HepG2 (cell line): ENCODE data around the gene AGRP. TPM values are rescaled to one million over a fixed set of nuclear protein-coding genes. Genes with fewer than 3 reads are reported as not detected.

Experiments
- ARID4A ChIP-seq: sonication (generic); formaldehyde crosslinking; IDR thresholded peaks from 2 replicates; pipeline ENCODE4 v1.5.0; 2020; ENCODE audit warnings: mild to moderate bottlenecking, missing genetic modification reagents, borderline replicate concordance
- ARNT2 ChIP-seq: sonication (generic); formaldehyde crosslinking; IDR thresholded peaks from 2 replicates; pipeline ENCODE4 v1.8.0; 2022; ENCODE audit warnings: mild to moderate bottlenecking, low read depth, missing genetic modification reagents, moderate library complexity
- BORCS8-MEF2B ChIP-seq: sonication (generic); formaldehyde crosslinking; IDR thresholded peaks from 2 replicates; pipeline ENCODE4 v1.8.0; 2022; ENCODE audit warnings: mild to moderate bottlenecking, missing genetic modification reagents
- DMAP1 ChIP-seq: IDR thresholded peaks from 2 replicates; pipeline ENCODE4 v1.6.1; 2016
- HDAC1 ChIP-seq: sonication (generic); formaldehyde crosslinking; IDR thresholded peaks from 2 replicates; pipeline ENCODE4 v1.5.1; 2020; ENCODE audit warnings: mild to moderate bottlenecking, missing genetic modification reagents
- HNRNPL ChIP-seq: fragments of 200-400 bp; formaldehyde crosslinking; IDR thresholded peaks from 2 replicates; pipeline ENCODE4 v1.6.1; 2017; ENCODE audit warnings: mild to moderate bottlenecking, low read depth, low read length
- MED1 ChIP-seq: sonication (generic); formaldehyde crosslinking; IDR thresholded peaks from 2 replicates; pipeline ENCODE4 v1.4.0; 2020; ENCODE audit warnings: missing genetic modification reagents
- MTF2 ChIP-seq: sonication (generic); formaldehyde crosslinking; IDR thresholded peaks from 2 replicates; pipeline ENCODE4 v1.5.0; 2020; ENCODE audit warnings: missing genetic modification reagents, borderline replicate concordance
- RFX1 ChIP-seq: fragments of 450-650 bp; IDR thresholded peaks from 2 replicates; pipeline ENCODE4 v1.6.1; 2017
- RFX3 ChIP-seq: IDR thresholded peaks from 2 replicates; pipeline ENCODE4 v1.6.1; 2016; ENCODE audit warnings: missing biosample characterization, missing genetic modification reagents
- SPEN ChIP-seq: sonication (generic); formaldehyde crosslinking; IDR thresholded peaks from 2 replicates; pipeline ENCODE4 v1.5.1; 2020; ENCODE audit warnings: low read depth, mild to moderate bottlenecking, missing genetic modification reagents
- TFAP4 ChIP-seq: sonication (generic); IDR thresholded peaks from 2 replicates; pipeline ENCODE4 v1.6.1; 2016; ENCODE audit warnings: low read depth, borderline replicate concordance
- ZNF160 ChIP-seq: sonication (generic); formaldehyde crosslinking; IDR thresholded peaks from 2 replicates; pipeline ENCODE4 v1.8.0; 2022; ENCODE audit warnings: mild to moderate bottlenecking, inconsistent platforms, missing genetic modification reagents
- ZNF275 ChIP-seq: sonication (generic); formaldehyde crosslinking; IDR thresholded peaks from 2 replicates; pipeline ENCODE4 v1.8.0; 2022; ENCODE audit warnings: missing genetic modification reagents, mild to moderate bottlenecking, inconsistent platforms, borderline replicate concordance
- ZNF616 ChIP-seq: sonication (generic); formaldehyde crosslinking; IDR thresholded peaks from 2 replicates; pipeline ENCODE4 v1.5.0; 2020; ENCODE audit warnings: low read depth, mild to moderate bottlenecking, missing genetic modification reagents
- ZNF788 ChIP-seq: sonication (generic); formaldehyde crosslinking; IDR thresholded peaks from 2 replicates; pipeline ENCODE4 v1.5.0; 2020; ENCODE audit warnings: mild to moderate bottlenecking, missing genetic modification reagents, borderline replicate concordance
- ZSCAN12 ChIP-seq: sonication (generic); formaldehyde crosslinking; IDR thresholded peaks from 2 replicates; pipeline ENCODE4 v1.9.0; 2021; ENCODE audit warnings: mild to moderate bottlenecking, missing genetic modification reagents
- polyA plus RNA-seq, 8 experiments: library from polyadenylated mRNA; depleted of rRNA in 3 of 8; stranded (reverse) in 7 of 8; unstranded in 1 of 8; fragments of >200 nt; fragmentation: Illumina TruSeq in 4 of 8; extraction: Trizol in 4 of 8; gene quantifications; 2 replicates each; pipeline versions ENCODE4 v1.2.1 to v1.2.3, GENCODE V29; 2011 to 2016; ENCODE audit warnings: low read depth in 4 of 8, missing spikeins in 1 of 8, mixed read lengths in 1 of 8; ENCODE audit not compliant: insufficient read depth in 1 of 8
- total RNA-seq, 5 experiments: library from RNA; depleted of rRNA; stranded (reverse); fragments of >200 nt; fragmentation: Illumina TruSeq; extraction: Trizol; gene quantifications; 2 replicates each; pipeline ENCODE4 v1.2.3, GENCODE V29; 2016; ENCODE audit warnings: low read depth in 1 of 5
- TF ChIP-seq, protein P1 (sequence below): sonication (generic); formaldehyde crosslinking; IDR thresholded peaks from 2 replicates; pipeline ENCODE4 v1.4.0; 2020; ENCODE audit warnings: missing genetic modification reagents

The AGRP gene
- total and polyA plus RNA-seq, 2 of the 13 experiments (the other 11 are each of a cell fraction or from before 2014, with no cell fraction given): not detected

- TF ChIP-seq ARID4A (peak; percentile 53; the same call in 1 of the 2 replicates), ZSCAN12 (CRISPR knock-in tag) (0 out of 2 replicates have a peak, but pooled peaks have one; percentile 10), TFAP4 (peak; percentile 91; the same call in 1 of the 2 replicates), ARNT2 (CRISPR knock-in tag) (0 out of 2 replicates have a peak, but pooled peaks have one; percentile 21), ZNF616 (CRISPR knock-in tag) (0 out of 2 replicates have a peak, but pooled peaks have one; percentile 20), RFX1 (peak; percentile 36; the same call in 1 of the 2 replicates), HNRNPL (peak; percentile 77), ZNF160 (CRISPR knock-in tag) (0 out of 2 replicates have a peak, but pooled peaks have one; percentile 47), ZNF275 (no peak), RFX3 (CRISPR knock-in tag) (peak; percentile 66; the same call in 1 of the 2 replicates), HDAC1 (CRISPR knock-in tag) (peak; percentile 22), BORCS8-MEF2B (CRISPR knock-in tag) (peak; percentile 13; the same call in 1 of the 2 replicates), DMAP1 (no peak), ZNF788 (CRISPR knock-in tag) (0 out of 2 replicates have a peak, but pooled peaks have one; percentile 5), MED1 (CRISPR knock-in tag) (peak; percentile 27; the same call in 1 of the 2 replicates), SPEN (CRISPR knock-in tag) (peak; percentile 61; the same call in 1 of the 2 replicates), MTF2 (CRISPR knock-in tag) (0 out of 2 replicates have a peak, but pooled peaks have one; percentile 7)
- TF ChIP-seq, protein P1, sequence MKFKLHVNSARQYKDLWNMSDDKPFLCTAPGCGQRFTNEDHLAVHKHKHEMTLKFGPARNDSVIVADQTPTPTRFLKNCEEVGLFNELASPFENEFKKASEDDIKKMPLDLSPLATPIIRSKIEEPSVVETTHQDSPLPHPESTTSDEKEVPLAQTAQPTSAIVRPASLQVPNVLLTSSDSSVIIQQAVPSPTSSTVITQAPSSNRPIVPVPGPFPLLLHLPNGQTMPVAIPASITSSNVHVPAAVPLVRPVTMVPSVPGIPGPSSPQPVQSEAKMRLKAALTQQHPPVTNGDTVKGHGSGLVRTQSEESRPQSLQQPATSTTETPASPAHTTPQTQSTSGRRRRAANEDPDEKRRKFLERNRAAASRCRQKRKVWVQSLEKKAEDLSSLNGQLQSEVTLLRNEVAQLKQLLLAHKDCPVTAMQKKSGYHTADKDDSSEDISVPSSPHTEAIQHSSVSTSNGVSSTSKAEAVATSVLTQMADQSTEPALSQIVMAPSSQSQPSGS (CRISPR knock-in tag): peak; percentile 15; the same call in 1 of the 2 replicates
Measured at GRCh38 chr16:67530013-67530939, 46.9 kb upstream of the AGRP start (continued).
